HG03045 (cell line): ENCODE data around the gene DMRT2.

ENCODE experiments used
- ATAC-seq: cut with Tn5 transposase; IDR thresholded peaks from one replicate; pipeline ENCODE4 v1.9.1; 2021; ENCODE audit warnings: mild to moderate bottlenecking, moderate library complexity; ENCODE audit not compliant: unreplicated experiment

DMRT2 gene

DNA sequence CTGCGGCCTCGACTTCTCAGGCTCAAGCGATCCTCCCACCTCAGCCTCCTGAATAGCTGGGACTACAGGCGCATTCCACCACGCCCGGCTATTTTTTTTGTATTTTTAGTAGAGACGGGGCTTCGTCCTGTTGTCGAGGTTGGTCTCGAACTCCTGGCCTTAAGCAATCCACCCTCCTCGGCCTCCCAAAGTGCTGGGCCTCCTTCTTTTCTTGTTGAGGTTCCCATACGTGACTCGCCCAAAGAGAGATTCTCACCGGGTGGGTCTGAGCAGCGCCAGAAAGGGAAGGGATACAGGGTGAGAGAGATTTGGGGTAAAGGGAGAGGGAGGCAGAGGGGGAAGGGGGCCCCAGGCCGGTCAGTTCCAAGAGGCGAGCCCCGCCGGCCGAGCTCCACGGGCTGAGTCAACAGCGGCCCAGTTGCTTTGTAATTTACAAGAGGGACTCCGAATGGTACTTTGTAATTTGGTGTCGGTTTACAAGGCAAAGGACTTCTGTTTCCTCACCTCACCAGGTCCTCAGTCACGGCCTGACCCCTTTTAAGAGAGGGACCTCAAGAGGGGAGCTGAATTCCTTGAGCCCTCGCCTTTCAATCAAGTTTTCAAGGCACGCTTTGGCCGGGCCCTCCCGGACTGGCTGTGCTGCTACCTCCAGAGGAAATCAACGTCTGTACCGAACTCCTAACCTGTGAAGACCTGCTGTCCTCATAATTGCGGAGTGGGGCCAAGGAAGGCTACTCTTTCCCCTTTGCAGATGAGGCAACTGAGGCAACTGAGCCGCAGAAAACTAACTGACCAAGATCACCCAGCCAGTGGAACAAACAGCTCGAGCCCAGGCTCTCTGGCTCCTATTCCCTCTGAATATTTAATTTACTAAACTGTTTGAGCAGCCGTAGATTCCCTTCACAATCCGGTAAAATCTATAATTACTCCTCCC lies 3.3 kb upstream of the DMRT2 start:
- ATAC-seq = no peak

GRCh38 chr9:1047591-1048230 lies 2.4 kb upstream of the DMRT2 start:
- ATAC-seq = no peak

DNA sequence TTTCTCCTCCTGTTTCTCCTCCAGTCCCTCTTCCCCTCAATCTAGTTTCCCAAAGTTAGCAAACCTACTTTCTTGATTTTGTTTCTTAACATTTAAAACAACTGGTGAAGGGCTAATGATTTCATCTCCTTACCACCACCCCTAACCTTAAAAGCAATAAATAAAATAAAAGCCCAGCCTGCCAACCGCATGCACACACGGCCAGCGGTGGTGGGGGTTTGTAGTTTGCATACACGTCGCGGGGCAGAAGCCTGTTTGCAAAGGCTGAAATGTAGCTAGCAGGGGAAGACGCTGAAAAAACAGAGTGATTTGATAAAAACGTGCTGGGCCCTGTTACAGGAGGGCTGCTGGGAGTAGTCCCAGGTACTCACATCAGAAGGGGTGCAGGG lies 1.9 kb upstream of the DMRT2 start:
- ATAC-seq = no peak

- ATAC-seq = no peak
Observed at GRCh38 chr9:1048811-1049210, 1.3 kb upstream of the DMRT2 start.

DNA sequence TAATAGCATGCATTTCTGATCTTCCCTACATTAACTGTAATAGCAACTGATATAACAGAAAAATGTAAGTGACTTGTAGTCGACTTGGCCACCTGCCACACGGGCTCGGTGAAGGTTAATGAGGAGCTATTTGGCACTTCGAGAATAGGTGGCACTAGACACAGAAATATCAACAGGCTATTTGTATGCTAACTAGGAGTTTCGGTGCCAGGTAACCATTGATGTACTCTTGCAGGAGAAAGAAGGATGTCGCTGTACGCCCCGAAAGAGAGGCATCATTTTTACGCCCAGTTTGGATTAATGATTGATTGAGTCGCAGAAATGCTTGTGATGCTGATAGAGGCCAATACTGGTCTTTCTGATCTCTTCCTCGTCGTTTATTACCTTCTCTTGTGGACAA lies 516 bp upstream of the DMRT2 start:
- no peak for ATAC-seq

- no peak for ATAC-seq
Observed at GRCh38 chr9:1051210-1051583, 1.0 kb downstream of the DMRT2 start.

- no peak for ATAC-seq
Observed at GRCh38 chr9:1051584-1052275, 1.6 kb downstream of the DMRT2 start.

- ATAC-seq = no peak
Observed at GRCh38 chr9:1052365-1053281, 2.5 kb downstream of the DMRT2 start.

- ATAC-seq = no peak
Observed at GRCh38 chr9:1053282-1053621, 3.1 kb downstream of the DMRT2 start.

GRCh38 chr9:1053986-1054425 lies 3.8 kb downstream of the DMRT2 start:
- no peak for ATAC-seq

DNA sequence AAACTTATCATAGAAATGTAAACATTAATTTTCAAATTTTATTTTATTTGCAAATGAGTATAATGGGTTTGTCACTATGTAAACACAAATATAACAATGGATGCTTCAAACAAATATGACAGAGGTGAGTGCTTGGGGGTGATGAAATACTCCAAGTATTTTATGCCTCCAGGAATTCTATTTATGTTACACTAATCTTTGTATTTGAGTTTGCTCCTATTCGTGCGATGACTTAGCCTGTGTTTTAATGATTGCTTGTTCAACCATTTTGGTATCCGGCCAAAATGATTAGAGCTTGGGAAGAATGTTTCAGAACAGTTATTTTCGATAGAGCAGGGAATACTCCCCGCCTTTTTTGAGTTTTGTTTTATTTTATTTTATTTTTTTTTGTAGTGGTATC lies 5.0 kb downstream of the DMRT2 start:
- no peak for ATAC-seq

- ATAC-seq = no peak
Observed at GRCh38 chr9:1057910-1058309, 7.8 kb downstream of the DMRT2 start.

DNA sequence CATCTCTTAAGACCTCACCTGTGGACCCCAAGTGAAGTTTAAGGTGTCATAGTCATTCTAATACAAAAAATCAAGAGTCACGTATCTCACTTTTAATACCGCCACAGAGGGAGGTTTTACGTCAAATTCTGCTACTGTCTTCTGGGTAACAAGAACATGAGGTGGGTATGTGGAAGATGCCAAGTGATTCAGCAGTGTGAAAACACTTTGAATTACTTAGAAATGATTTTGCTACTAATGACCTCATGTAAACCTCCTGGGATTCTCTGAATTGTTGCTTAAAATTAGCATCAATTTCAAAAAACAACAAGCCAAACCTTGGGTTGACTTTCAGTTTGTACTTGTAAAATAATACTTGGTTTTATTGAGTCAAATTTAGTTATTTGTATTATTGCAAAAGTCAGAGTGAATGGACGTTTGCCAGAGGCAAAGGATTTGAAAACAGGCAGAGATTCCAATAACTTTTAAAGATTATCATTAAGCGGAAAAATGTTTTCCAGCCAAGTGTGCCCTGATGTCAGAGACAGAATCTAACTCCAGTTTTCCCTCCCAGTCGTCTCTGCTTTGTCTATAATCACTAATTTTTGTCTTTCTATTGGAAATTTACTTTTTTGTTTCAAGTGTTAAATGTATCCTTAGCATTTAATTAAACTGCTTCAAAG lies 8.8 kb downstream of the DMRT2 start:
- ATAC-seq = no peak

GRCh38 chr9:1065130-1065529 lies 15.0 kb downstream of the DMRT2 start:
- no peak for ATAC-seq

- no peak for ATAC-seq
Observed at GRCh38 chr9:1070692-1071091, 20.5 kb downstream of the DMRT2 start.

- ATAC-seq = no peak
Observed at GRCh38 chr9:1071730-1072129, 21.6 kb downstream of the DMRT2 start.

GRCh38 chr9:1073497-1073896 lies 23.3 kb downstream of the DMRT2 start:
- no peak for ATAC-seq

GRCh38 chr9:1077616-1078015 lies 27.5 kb downstream of the DMRT2 start:
- ATAC-seq = no peak

DNA sequence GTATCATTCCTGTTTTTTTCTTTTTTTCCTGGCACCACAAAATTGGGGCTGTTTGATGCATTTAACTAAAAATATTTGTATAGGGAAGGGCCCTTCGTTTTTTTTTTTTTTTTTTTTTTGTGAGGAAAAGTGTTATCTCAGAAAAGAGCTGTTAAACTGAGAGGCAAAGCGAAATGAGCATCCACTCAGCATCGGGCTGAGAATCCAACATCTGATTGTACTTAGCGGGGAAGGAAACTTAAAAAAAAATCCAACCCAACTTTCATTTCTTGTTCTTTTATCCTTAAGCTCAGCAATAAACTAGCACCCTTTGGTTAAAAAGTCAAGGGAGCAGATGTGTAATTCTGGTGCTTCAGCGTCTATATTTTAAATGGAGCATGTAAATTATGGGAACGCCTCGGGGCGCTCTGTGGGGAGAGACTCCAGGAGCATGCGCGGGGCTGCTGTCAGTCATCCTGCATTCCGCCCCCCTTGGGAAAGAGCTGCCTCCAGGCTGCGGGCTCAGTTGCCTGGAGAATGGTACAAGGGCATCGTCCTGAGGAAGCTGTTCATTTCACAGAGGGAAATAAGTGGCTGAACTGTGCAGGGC lies 33.3 kb downstream of the DMRT2 start:
- no peak for ATAC-seq

DNA sequence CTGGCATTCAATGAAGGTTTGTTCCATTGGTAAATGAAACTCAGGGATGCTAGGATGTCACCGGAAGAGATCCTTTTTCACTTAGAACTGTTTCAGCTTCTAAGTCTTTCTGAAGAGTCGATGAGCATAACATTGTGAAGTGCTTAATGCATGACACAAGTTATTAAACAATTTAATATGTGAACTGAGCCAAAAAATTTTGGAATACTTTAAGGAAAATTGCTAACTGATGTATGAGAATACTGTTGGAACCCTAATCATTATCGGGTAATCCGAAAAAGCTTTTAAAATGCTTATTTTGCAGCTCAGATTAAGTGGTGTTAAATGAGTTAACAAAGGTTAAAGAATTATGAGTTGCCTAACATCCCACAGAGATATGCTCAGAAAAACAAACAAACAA lies 34.9 kb downstream of the DMRT2 start:
- no peak for ATAC-seq
